Activated CD4-positive, alpha-beta T cell treated with anti-CD3 and anti-CD28 coated beads, Interleukin-2, Interleukin-6, amounts not matched to agents 100 ng/mL and 50 ng/mL, durations not matched to agents 16 hours and 8 hours (primary cell): ENCODE measurements around the gene RIT1.

ENCODE experiments used
- DNase-seq: peaks from one replicate; pipeline ENCODE4 v3.0.0-alpha.2; 2020

The RIT1 gene

GRCh38 chr1:155911156-155912055 is at the start of gene RIT1:
RIT1 (minus strand) TSS chr1:155911349; CDS start chr1:155910761, 588 bp downstream.
- peak; percentile 93 for DNase-seq

- DNase-seq, result no peak
Observed at GRCh38 chr1:155960081-155960745, 49.1 kb upstream of the RIT1 start.

DNA sequence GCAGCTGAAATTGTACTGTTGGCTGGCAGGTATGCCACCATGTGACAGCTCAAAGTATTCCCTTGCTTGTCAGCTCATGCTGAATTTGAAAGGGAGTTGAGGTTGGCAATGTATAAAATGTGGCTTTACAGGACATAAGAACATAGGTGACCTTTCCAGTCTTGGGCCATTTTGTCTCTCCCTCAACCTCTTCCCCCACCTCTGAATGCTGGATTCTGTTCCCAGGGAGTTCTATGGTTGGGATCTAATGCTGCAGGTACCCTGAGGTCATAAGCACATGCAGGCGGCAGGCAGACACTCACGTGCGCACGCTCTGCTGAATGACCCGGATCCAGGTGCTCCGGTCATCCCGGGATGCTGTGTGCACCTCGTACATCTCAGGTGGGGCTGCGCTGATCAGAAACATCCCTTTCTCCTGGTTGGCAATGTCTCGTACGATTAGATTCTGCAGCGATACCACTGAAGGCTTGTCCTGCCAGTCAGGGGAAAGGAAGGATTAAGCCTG is 46.3 kb upstream of the RIT1 start:
- DNase-seq, result no peak

GRCh38 chr1:155954645-155955044 is 43.5 kb upstream of the RIT1 start:
- no peak for DNase-seq

- no peak for DNase-seq
Observed at GRCh38 chr1:155952505-155952890, 41.3 kb upstream of the RIT1 start.

DNA sequence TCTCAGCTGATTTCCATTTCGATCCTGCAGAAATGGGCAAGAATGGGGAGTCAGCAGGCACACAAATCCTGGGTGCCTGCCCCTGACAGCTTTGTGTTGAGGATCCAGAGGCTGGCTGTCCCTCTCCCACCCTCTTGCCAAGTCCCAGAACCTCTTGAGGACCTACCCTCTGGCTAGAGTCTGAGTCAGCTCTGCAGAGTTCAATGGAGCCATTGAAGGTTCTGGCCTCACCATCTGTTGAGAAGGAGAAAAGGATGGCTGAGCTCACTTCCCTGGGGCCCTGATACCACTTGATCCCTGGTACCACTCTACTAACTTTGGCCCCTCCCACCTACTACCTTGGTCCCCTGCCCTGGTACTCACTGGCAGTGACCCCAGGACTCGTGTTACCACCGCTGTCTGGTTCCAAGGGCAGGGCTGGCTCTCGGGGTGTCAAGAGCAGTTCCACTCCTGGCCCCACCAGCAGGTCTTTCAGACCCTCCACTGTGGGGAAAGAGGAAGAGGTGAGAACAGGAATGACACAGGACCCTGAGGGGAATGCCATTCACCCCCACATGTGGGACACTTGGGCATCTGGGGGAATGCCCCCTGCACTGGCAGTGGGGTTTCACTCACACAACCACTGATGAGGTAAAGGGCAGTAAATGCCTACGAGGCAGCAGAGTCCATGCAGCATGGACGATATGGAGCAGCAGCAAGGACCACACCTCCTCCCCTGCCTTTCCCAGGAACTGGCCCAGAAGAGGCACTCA is 40.8 kb upstream of the RIT1 start:
- no peak for DNase-seq

DNA sequence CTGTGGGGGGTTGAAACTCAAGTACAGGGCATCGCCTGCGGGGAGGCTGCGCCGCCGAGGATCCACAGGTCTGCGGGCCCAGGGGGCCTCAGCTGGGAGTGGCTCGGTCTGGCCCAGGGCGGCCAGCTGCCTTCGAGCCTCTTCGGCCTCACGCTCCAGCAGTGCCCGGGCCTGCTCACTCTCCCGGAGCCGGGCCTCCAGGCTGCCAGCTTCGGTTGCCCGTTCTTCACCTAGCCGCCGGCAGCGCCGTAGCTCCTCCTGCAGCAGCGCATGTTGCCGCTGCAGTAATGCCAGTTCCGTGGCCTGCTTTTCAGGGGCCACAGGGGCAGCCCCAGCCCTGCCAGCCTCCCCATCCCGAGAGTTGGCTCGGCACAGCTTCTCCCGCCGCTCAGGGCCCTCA is 39.7 kb upstream of the RIT1 start:
- DNase-seq, result no peak

- no peak for DNase-seq
Observed at GRCh38 chr1:155947741-155948140, 36.6 kb upstream of the RIT1 start.

DNA sequence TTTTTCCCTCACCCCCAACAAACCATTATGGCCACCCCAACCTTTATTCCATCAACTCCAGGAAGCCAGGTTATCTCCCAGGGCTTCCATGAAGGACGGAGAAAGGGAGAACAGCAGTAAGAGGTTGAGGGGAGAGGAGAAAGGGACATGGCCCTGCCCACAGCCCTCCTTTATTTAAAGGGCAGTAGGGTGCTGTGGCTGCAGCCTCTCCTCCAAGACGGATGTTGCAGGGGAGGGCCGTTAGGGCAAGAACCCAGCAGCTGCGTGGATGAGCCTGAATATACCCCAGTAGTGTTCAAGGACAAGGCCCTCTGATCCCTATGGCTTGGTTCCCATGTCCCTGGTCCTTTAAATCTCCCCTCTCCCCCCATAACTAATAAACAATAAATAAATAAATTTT is 36.1 kb upstream of the RIT1 start:
- DNase-seq, result no peak

DNA sequence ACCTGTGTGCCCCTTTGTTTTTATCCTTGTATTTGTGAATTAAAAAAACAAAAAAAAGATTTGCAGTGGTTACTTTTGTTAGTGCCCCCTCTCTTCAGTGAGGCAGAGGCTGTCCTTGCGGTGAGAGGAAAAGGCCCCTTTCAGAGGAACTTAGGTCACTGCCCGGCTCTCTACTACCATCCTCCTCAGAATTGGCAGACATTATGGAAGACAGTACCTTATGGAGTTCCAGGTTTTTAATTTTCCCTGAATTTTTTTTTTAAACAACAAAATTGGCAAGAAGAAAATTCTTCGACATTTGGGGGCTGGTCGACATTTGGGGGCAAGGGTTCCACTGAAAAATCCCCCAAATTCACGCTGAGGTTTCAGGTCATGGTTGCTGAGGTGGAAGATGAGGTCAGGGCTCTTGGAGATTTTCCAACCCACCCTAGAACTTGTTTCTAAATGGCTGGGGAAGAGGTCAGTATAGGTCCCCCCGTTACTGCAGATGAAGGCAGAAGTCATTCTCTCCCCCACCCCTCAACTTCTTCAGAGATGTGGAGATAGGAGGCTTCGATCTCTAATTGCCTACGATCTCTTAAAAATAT is 35.6 kb upstream of the RIT1 start:
- no peak for DNase-seq

DNA sequence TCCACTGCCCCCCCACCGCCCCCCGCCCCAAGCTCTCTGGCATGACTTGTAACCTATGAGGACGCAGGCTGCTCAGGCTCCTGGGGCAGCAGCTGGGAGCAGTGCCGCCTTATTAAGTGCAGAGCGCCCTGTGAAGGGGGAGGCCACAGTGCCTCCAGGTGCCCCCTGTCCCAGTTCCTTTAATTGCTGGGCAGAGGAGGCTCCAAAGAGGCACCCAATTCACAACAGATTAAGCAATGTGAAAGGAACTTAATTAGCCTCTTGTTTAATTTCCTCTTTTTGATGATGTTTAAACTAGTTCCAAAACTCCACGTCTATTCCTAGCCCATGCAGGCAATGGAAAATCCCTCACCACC is 33.3 kb upstream of the RIT1 start:
- no peak for DNase-seq

DNA sequence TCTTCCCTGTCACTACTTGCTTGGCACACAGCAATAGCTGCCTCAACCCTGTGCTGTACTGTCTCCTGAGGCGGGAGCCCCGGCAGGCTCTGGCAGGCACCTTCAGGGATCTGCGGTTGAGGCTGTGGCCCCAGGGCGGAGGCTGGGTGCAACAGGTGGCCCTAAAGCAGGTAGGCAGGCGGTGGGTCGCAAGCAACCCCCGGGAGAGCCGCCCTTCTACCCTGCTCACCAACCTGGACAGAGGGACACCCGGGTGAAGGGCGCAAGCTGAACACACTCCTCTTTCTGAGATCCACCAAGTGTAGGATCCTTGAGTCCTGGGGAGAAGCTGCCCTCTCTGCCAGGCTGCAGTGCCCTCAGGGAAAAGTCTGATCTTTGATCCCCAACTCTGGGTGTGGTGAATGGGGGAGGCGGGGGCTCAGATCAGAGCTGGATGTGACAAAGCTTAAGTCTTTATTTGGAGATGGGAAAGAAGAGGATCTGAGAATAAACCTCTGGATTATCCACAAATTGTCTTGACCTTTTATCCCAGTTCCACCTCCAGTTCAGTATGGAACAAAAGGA is 31.5 kb upstream of the RIT1 start:
- DNase-seq, result no peak

GRCh38 chr1:155941845-155942531 is 30.8 kb upstream of the RIT1 start:
- DNase-seq, result no peak

- no peak for DNase-seq
Observed at GRCh38 chr1:155940993-155941844, 30.1 kb upstream of the RIT1 start, which contains the start of gene RXFP4. RXFP4 (plus strand) TSS chr1:155941638; CDS start chr1:155941710, 72 bp downstream.

DNA sequence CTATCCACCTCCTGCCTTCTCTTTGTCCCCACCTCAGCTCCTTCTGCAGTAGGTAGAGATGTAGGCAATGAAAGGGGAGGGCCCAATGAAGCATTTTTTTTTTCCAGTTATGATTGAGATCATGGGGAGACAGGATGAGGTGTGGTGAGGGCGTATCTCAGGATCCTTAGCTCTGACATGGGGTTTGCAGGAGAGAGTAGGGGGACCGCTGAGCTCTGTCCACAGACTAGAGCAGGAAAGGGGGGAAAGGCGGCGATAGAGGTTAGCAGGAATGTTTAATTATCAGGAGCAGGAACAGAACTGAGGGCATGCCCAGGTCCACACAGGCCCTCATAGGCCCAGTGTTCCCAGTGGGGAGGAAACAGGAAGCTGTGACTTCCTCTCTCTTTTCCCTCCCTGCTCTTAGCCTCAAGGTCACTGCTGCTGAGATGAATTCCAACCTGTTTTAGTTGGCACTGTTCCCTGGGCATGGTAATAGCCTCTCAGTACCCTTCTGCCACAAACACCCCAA is 29.4 kb upstream of the RIT1 start:
- no peak for DNase-seq

- peak; percentile 71 for DNase-seq
Observed at GRCh38 chr1:155938220-155938627, 27.1 kb upstream of the RIT1 start.

GRCh38 chr1:155934936-155935590 is 23.9 kb upstream of the RIT1 start:
- no peak for DNase-seq

DNA sequence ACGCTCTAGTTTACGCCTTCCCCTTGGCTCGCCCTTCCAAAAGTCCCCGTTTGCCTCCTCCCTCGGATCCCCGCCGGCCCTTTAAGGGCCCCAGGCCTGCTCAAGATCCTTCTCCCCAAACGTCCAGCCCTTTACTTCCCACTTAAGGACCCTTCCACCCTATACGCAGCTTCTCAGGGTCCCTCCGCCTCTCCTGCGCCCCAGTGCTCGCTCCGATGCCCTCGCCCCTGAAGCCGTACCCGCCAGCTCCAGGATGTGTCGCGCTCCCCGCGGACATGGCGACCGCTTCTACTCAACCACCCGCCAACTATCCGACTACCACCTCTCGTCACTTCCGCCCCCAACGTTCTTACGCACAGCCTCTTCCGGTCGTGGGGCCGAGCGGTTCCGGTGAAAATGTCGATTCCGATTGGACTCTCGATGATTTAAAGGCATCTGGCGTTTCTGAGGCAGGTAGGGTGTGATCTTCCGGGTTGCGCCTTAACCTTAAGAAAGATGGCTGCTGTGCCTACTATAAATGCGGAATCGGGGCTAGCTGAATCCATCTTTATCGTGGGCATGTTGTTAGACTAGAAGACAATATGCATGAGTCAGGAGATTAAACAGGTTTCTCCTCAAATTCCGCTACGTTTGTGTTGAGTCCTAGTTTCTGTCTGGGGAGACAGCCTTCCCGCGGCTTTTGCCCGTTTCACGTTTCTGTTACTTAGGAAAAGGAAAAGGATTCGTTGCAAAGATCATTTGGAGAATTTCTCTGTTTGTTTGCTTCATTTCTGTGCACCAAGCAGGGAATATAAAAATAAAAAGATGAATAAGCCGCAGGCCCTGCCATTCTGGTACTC is 23.2 kb upstream of the RIT1 start, which contains the start of gene KHDC4:
Gene KHDC4 (minus strand): TSS at position 317 of the 839 bp plus-strand sequence. CDS start 40 bp downstream, at position 277.
- DNase-seq, result peak; percentile 98

DNA sequence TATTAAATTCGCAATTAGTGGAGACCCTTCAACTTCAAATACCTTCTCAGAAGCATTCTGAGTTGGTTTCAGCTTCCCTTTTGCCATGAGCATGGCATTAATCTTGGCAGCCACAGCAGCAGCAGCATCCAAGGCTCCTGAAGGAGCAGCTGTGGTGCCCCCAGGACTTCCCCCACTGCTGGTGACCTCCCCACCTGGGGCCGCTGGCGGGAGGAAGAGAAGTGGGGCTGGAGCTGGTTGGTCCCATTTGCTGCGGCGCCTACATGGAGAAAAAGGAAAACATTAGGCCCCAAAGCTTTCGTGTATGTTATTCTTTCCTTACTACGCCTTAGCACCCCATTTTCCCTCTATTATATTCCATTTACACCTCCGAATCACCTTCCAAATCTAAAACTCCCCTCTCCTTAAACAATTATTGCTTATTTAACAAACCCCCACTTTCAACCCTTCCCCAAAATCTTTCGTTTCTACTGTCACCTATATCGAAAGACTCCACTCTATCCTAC is 22.5 kb upstream of the RIT1 start:
- peak; percentile 23 for DNase-seq
